Measurements from ENCODE around the gene DUSP19.

DNA sequence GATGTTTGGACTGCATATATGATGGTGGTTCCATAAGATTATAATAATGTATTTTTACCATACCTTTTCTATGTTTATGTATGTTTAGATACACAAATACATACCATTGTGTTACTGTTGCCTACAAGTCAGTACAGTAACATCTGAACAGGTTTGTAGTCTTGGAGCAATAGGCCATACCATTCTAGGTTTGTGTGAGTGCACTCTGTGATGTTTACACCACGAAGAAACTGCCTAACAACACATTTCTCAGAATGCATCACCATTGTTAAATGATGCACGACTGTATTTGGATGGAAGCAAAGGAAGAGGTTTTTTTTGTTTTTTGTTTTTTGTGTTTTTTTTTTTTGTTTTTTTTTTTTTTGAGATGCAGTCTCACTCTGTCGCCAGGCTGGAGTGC is 9.5 kb downstream of the DUSP19 start:
- TF ChIP-seq PATZ1 (CRISPR knock-in tag; IDR thresholded peaks at IDR 0.05; ENCODE audit: borderline replicate concordance) (no peak), TCF4 (CRISPR knock-in tag; IDR thresholded peaks at IDR 0.05; ENCODE audit: borderline replicate concordance) (no peak), ZNF70 (CRISPR knock-in tag; IDR thresholded peaks at IDR 0.05) (no peak), RARB (CRISPR knock-in tag; IDR thresholded peaks at IDR 0.05) (no peak), ZFP30 (CRISPR knock-in tag; IDR thresholded peaks at IDR 0.05) (no peak), TOX (CRISPR knock-in tag; IDR thresholded peaks at IDR 0.05; ENCODE audit: borderline replicate concordance) (no peak), CREB5 (CRISPR knock-in tag; IDR thresholded peaks at IDR 0.05; ENCODE audit: low read depth) (no peak), ZFP3 (CRISPR knock-in tag; IDR thresholded peaks at IDR 0.05) (no peak), BACH2 (CRISPR knock-in tag; IDR thresholded peaks at IDR 0.05; ENCODE audit: borderline replicate concordance) (no peak), CSRNP3 (CRISPR knock-in tag; IDR thresholded peaks at IDR 0.05) (no peak)

All from SK-N-SH treated with all-trans-retinoic acid at 6 μM for 48 hours (cell line).